ENCODE measurements around the gene NCAN. TPM values are rescaled to one million over a fixed set of nuclear protein-coding genes. Genes with fewer than 3 reads are reported as not detected.

NCAN gene
- total and polyA plus RNA-seq, 9 of the 15 experiments (the other 6 are each of a cell fraction or from before 2014, with no cell fraction given), result 0.04 TPM; not detected in 8

DNA sequence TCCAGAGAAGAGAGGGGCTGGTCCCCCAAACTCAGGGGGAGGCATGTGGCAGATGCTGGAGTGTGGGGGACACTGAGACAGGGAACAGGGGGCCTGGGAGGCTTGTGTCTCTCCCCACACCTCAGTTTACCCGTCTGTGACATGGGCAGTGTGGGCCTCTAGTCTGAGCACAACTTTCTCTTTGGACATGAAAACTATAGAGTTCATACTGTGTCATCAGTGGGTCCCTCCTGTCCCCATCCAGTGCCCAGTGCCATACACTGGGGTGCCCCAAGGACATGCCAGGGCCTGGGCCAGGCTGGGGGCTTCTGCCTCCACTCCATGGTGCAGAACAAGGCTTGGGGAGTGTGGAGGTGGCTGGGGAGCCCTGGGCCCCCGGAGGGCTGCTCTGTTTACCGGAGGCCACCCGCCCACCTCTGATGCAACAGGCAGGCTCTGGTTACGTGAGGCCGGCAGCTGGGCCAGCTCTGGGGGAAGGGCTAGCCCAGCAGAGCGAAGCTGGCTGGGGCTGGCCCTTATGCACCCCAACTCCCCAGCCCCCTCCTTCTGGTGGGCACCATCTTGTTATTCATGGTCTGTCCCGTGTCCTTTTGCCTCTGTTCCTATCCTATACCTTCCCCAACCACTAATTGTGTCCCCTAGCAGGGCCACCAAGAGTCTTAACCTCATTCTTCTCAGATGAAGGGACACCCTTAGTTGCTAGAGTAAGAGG is 39.8 kb upstream of the NCAN start (continued):
- TF ChIP-seq, protein P1, sequence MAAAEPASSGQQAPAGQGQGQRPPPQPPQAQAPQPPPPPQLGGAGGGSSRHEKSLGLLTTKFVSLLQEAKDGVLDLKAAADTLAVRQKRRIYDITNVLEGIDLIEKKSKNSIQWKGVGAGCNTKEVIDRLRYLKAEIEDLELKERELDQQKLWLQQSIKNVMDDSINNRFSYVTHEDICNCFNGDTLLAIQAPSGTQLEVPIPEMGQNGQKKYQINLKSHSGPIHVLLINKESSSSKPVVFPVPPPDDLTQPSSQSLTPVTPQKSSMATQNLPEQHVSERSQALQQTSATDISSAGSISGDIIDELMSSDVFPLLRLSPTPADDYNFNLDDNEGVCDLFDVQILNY (CRISPR knock-in tag; IDR thresholded peaks at IDR 0.05), result no peak
- peak; percentile 44 for TF ChIP-seq SMAD1 (IDR thresholded peaks at IDR 0.05; ENCODE audit: low read depth, low read length, partially characterized antibody)
- 0 out of 2 replicates have a peak, but pooled peaks have one; percentile 9 for TF ChIP-seq GATAD2A (IDR thresholded peaks at IDR 0.05)
- 0 out of 2 replicates have a peak, but pooled peaks have one; percentile 24 for TF ChIP-seq FOXM1 (IDR thresholded peaks at IDR 0.05; ENCODE audit: low read depth)
- TF ChIP-seq FOXM1 (CRISPR knock-in tag; IDR thresholded peaks at IDR 0.05; ENCODE audit: low read depth), result no peak
- no peak for TF ChIP-seq NR2C1 (IDR thresholded peaks at IDR 0.05)
- 0 out of 2 replicates have a peak, but pooled peaks have one; percentile 33 for TF ChIP-seq NR2C1 (tag; IDR thresholded peaks at IDR 0.05)
- TF ChIP-seq EP400 (IDR thresholded peaks at IDR 0.05), result peak; percentile 64; the same call in 1 of the 2 replicates
- no peak for TF ChIP-seq ETV6 (IDR thresholded peaks at IDR 0.05; ENCODE audit: borderline replicate concordance in 1 of 2, low read depth in 2 of 2, low read length in 1 of 2)
- TF ChIP-seq ETV6 (CRISPR knock-in tag; IDR thresholded peaks at IDR 0.05; ENCODE audit: borderline replicate concordance), result no peak
- no peak for TF ChIP-seq DIDO1 (tag; IDR thresholded peaks at IDR 0.05; ENCODE audit: low read depth)
- peak; percentile 98 for TF ChIP-seq SMARCA5 (IDR thresholded peaks at IDR 0.05)
- TF ChIP-seq RCOR1 (IDR thresholded peaks at IDR 0.05; ENCODE audit: borderline replicate concordance in 1 of 2, low read depth in 2 of 2, low read length in 2 of 2), result peak in 1 of 2 experiments; percentile 88; a peak in 2 of 4 replicates
- TF ChIP-seq, protein P2, sequence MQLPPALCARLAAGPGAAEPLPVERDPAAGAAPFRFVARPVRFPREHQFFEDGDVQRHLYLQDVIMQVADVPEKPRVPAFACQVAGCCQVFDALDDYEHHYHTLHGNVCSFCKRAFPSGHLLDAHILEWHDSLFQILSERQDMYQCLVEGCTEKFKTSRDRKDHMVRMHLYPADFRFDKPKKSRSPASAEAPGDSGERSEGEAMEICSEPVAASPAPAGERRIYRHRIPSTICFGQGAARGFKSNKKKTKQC (CRISPR knock-in tag; IDR thresholded peaks at IDR 0.05), result no peak
- TF ChIP-seq ZNF644 (tag; IDR thresholded peaks at IDR 0.05; ENCODE audit: low read depth), result no peak
- no peak for TF ChIP-seq MEF2D (tag; conservative IDR thresholded peaks at IDR 0.05; ENCODE audit: low read depth)
- TF ChIP-seq MAZ (CRISPR knock-in tag; conservative IDR thresholded peaks at IDR 0.05 in 1 of 2, IDR thresholded peaks at IDR 0.05 in 1 of 2), result peak; percentile 26 to 41; a peak in 1 of 4 replicates
- peak; percentile 92; the same call in 1 of the 2 replicates for TF ChIP-seq CBX1 (IDR thresholded peaks at IDR 0.05; ENCODE audit: low read depth)
- no peak for TF ChIP-seq ZEB2 (IDR thresholded peaks at IDR 0.05)
- TF ChIP-seq, protein P3, sequence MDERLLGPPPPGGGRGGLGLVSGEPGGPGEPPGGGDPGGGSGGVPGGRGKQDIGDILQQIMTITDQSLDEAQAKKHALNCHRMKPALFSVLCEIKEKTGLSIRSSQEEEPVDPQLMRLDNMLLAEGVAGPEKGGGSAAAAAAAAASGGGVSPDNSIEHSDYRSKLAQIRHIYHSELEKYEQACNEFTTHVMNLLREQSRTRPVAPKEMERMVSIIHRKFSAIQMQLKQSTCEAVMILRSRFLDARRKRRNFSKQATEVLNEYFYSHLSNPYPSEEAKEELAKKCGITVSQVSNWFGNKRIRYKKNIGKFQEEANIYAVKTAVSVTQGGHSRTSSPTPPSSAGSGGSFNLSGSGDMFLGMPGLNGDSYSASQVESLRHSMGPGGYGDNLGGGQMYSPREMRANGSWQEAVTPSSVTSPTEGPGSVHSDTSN (CRISPR knock-in tag; IDR thresholded peaks at IDR 0.05; ENCODE audit: low read depth), result no peak
- TF ChIP-seq, protein P3 (tag; conservative IDR thresholded peaks at IDR 0.05; ENCODE audit: low read depth), result no peak
- TF ChIP-seq, protein P4, sequence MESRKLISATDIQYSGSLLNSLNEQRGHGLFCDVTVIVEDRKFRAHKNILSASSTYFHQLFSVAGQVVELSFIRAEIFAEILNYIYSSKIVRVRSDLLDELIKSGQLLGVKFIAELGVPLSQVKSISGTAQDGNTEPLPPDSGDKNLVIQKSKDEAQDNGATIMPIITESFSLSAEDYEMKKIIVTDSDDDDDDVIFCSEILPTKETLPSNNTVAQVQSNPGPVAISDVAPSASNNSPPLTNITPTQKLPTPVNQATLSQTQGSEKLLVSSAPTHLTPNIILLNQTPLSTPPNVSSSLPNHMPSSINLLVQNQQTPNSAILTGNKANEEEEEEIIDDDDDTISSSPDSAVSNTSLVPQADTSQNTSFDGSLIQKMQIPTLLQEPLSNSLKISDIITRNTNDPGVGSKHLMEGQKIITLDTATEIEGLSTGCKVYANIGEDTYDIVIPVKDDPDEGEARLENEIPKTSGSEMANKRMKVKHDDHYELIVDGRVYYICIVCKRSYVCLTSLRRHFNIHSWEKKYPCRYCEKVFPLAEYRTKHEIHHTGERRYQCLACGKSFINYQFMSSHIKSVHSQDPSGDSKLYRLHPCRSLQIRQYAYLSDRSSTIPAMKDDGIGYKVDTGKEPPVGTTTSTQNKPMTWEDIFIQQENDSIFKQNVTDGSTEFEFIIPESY (CRISPR knock-in tag; IDR thresholded peaks at IDR 0.05), result peak; percentile 57; the same call in 1 of the 2 replicates
- TF ChIP-seq DPF2 (IDR thresholded peaks at IDR 0.05), result peak; percentile 34; the same call in 1 of the 2 replicates

Data from K562 (cell line).